Endothelial cell of umbilical vein (primary cell): Measurements from ENCODE around the gene SLC30A3. TPM values are rescaled to one million over a fixed set of nuclear protein-coding genes. Genes with fewer than 3 reads are reported as not detected.

Experiments used
- BruUV-seq: library from RNA; stranded (reverse); fragments of 400-500 nt; replicated peaks from 2 replicates; lab custom pipeline; 2021; lab: Mats Ljungman, UMichigan
- CTCF ChIA-PET: fragments of 300-600, 350-600 bp; sonication (Branson Sonifier 250); formaldehyde crosslinking; loops from one replicate; lab custom pipeline; 2021; ENCODE audit warnings: antibody characterized with exemption, inconsistent platforms; lab: Charles Lee
- POLR2A ChIA-PET: fragments of 300-600, 350-600 bp; sonication (Branson Sonifier 250); formaldehyde crosslinking; loops from one replicate; lab custom pipeline; 2021; ENCODE audit warnings: antibody characterized with exemption, inconsistent platforms; lab: Charles Lee
- DNase-seq: peaks from one replicate; pipeline ENCODE4 v3.0.0-alpha.2; 2011; ENCODE audit warnings: low read depth, low spot score
- FAIRE-seq: peaks from 2 replicates; lab custom pipeline; 2011; peaks lifted over from hg19 to GRCh38; lab: Jason Lieb, UNC
- H2AFZ ChIP-seq: 2 replicates; pipeline ENCODE4 v1.6.0; 2012; ENCODE audit warnings: low read depth, low read length, control low read depth, inconsistent platforms
- H3K27ac ChIP-seq: 2 replicates; pipeline ENCODE4 v1.5.1; 2011; ENCODE audit warnings: low read depth, mild to moderate bottlenecking, control low read depth, low read length, moderate library complexity; ENCODE audit not compliant: insufficient read depth
- H3K27me3 ChIP-seq, 2 experiments: 2 replicates each; pipeline versions ENCODE4 v1.6.0 to v1.6.1; 2011; ENCODE audit warnings: low read length in 2 of 2, mixed read lengths in 1 of 2; ENCODE audit not compliant: control insufficient read depth in 2 of 2, insufficient read depth in 2 of 2
- H3K36me3 ChIP-seq, 2 experiments: 2 replicates in 1 of 2; 3 replicates in 1 of 2; pipeline ENCODE4 v1.5.1; 2011; ENCODE audit warnings: low read length in 2 of 2, mild to moderate bottlenecking in 1 of 2, moderate library complexity in 1 of 2; ENCODE audit not compliant: control insufficient read depth in 2 of 2, insufficient read depth in 2 of 2; ENCODE audit errors: extremely low read depth in 1 of 2
- H3K4me1 ChIP-seq: 3 replicates; pipeline ENCODE4 v1.5.1; 2011; ENCODE audit warnings: mild to moderate bottlenecking, low read length; ENCODE audit not compliant: control insufficient read depth, insufficient read depth; ENCODE audit errors: extremely low read depth
- H3K4me2 ChIP-seq: 2 replicates; pipeline ENCODE4 v1.6.1; 2011; ENCODE audit warnings: low read length, control low read depth, mixed read lengths; ENCODE audit not compliant: insufficient read depth
- H3K4me3 ChIP-seq, 3 experiments: fragments of 200-600 bp in 1 of 3; sonication (generic), shearing (Covaris generic) in 1 of 3; replicated peaks in 1 of 3; 2 replicates each; pipeline ENCODE4 v1.5.1; 2011 to 2016; ENCODE audit warnings: control low read depth in 3 of 3, low read length in 3 of 3, mild to moderate bottlenecking in 2 of 3, inconsistent platforms in 1 of 3, low read depth in 1 of 3, moderate library complexity in 1 of 3; ENCODE audit not compliant: insufficient read depth in 1 of 3
- H3K79me2 ChIP-seq: 2 replicates; pipeline ENCODE4 v1.6.0; 2012; ENCODE audit warnings: low read length, inconsistent platforms; ENCODE audit not compliant: control insufficient read depth, insufficient read depth
- H3K9ac ChIP-seq: replicated peaks from 2 replicates; pipeline ENCODE3; 2011; ENCODE audit warnings: low read length, control low read depth; ENCODE audit not compliant: insufficient read depth; ENCODE audit errors: extremely low read depth
- H3K9me1 ChIP-seq: replicated peaks from 3 replicates; pipeline ENCODE4 v1.6.0; 2011; ENCODE audit warnings: mild to moderate bottlenecking, low read length; ENCODE audit not compliant: control insufficient read depth, insufficient read depth; ENCODE audit errors: extremely low read depth
- H3K9me3 ChIP-seq: replicated peaks from 2 replicates; pipeline ENCODE4 v1.5.1; 2012; ENCODE audit warnings: low read length, inconsistent platforms; ENCODE audit not compliant: control insufficient read depth, insufficient read depth
- H4K20me1 ChIP-seq: replicated peaks from 2 replicates; pipeline ENCODE3; 2011; ENCODE audit warnings: mild to moderate bottlenecking, low read length; ENCODE audit not compliant: control insufficient read depth, insufficient read depth; ENCODE audit errors: extremely low read depth
- CTCF ChIP-seq, 2 donors: IDR thresholded peaks; 1 replicate in 1 of 2; 2 replicates in 1 of 2; pipeline ENCODE4 v1.5.1; 2011; ENCODE audit warnings: low read length in 2 of 2, mild to moderate bottlenecking in 2 of 2, moderate library complexity in 2 of 2, control low read depth in 1 of 2, inconsistent platforms in 1 of 2, low read depth in 1 of 2; ENCODE audit not compliant: insufficient read depth in 1 of 2; ENCODE audit errors: extremely low read depth in 1 of 2
- EZH2 ChIP-seq: IDR thresholded peaks from 2 replicates; pipeline ENCODE4 v1.6.1; 2012; ENCODE audit warnings: borderline replicate concordance, low read depth, mild to moderate bottlenecking, moderate library complexity, low read length, inconsistent platforms; ENCODE audit not compliant: severe bottlenecking
- FOS ChIP-seq: IDR thresholded peaks from 2 replicates; pipeline ENCODE4 v1.6.1; 2011; ENCODE audit warnings: mild to moderate bottlenecking, low read length, moderate library complexity, borderline replicate concordance; ENCODE audit not compliant: insufficient read depth
- GATA2 ChIP-seq: IDR thresholded peaks from 2 replicates; pipeline ENCODE4 v1.7.0; 2011; ENCODE audit warnings: low read depth, mild to moderate bottlenecking, moderate library complexity, mixed read lengths, low read length; ENCODE audit not compliant: insufficient read length, insufficient read depth
- JUN ChIP-seq: IDR thresholded peaks from 2 replicates; pipeline ENCODE4 v1.6.1; 2011; ENCODE audit warnings: borderline replicate concordance, low read depth; ENCODE audit not compliant: insufficient read length, insufficient read depth
- MYC ChIP-seq: IDR thresholded peaks from one replicate; pipeline ENCODE4 v1.6.1; 2011; ENCODE audit warnings: mild to moderate bottlenecking, low read depth, low read length
- POLR2A ChIP-seq: IDR thresholded peaks from 2 replicates; pipeline ENCODE4 v1.6.1; 2012; ENCODE audit warnings: low read depth, mild to moderate bottlenecking, control low read depth, low read length
- POLR2AphosphoS5 ChIP-seq: IDR thresholded peaks from 2 replicates; pipeline ENCODE4 v1.6.1; 2012; ENCODE audit warnings: low read depth, mild to moderate bottlenecking, control low read depth, low read length, moderate library complexity; ENCODE audit not compliant: insufficient read depth
- dilution Hi-C: fragments of 300-500 bp; cut with MboI; formaldehyde crosslinking; loops from one replicate; pipeline ENCODE4 v1.15.0; 2019; ENCODE audit warnings: low sequenced_read_pairs; ENCODE audit not compliant: extremely low pct_ligation_motif_present
- intact Hi-C: fragments of 100-400 bp; cut with micrococcal nuclease; formaldehyde crosslinking; loops from one replicate; pipeline ENCODE4 v1.10.0; 2022
- polyA plus RNA-seq, 4 experiments: library from polyadenylated mRNA; depleted of rRNA in 3 of 4; stranded (reverse) in 3 of 4; unstranded in 1 of 4; fragments of >200 nt; gene quantifications; 2 replicates each; pipeline versions ENCODE4 v1.2.1 to v1.2.3, GENCODE V29; 2011 to 2012; ENCODE audit warnings: missing spikeins in 1 of 4
- total RNA-seq: library from RNA; stranded (reverse); gene quantifications from 2 replicates; pipeline ENCODE4 v1.2.3, GENCODE V29; 2021
- TF ChIP-seq, protein P1 (sequence below): IDR thresholded peaks from 2 replicates; pipeline ENCODE4 v1.6.1; 2011; ENCODE audit not compliant: insufficient read depth, insufficient read length

Gene SLC30A3
- total and polyA plus RNA-seq, 2 donors (not counting 3 experiments of a cell fraction or from before 2014, with no cell fraction given) = 16.7 to 63.9 TPM

DNA sequence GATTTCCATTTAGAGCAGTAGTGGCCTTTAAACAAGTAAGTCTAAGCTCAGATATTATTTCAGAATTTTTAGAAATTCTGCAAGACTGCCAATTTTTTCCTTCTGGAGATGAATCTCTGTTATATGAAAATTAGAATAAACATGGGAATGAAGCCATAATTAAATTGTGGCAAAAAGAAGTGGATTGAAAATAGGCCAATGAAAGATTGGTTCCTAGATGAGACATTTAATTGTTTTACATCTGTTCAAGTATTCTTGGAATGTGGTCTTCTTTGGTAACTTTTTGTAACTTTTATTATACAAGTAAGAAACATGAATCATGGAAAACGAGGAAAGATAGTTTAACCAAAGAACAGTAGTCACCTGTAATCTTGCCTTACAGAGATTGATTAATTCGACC lies 35.3 kb downstream of the SLC30A3 start:
- Histone ChIP-seq H3K4me2 (no peak overlapping the region), H3K27ac (no peak overlapping the region), H3K4me1 (no peaks in the 10 kb centered on the region), H3K9ac (no peak overlapping the region), H3K9me1 (no peaks in the 10 kb centered on the region), H4K20me1 (no peaks in the 10 kb centered on the region), H3K79me2 (no peaks in the 10 kb centered on the region), H2AFZ (no peak overlapping the region), H3K4me3 (no peak overlapping the region), H3K36me3 (peaks cover 34 to 46% of the 10 kb centered on the region in 2 experiments), H3K27me3 (no peaks in the 10 kb centered on the region), H3K9me3 (no peaks in the 10 kb centered on the region)
- POLR2A ChIA-PET = no interaction called here
- CTCF ChIA-PET = interaction anchor here (1.4 to 1.9 kb wide), 2 partner anchors 8 to 52 kb away, joined by 4 to 7 read pairs; no protein-coding TSS in a partner anchor
- TF ChIP-seq MYC (no peak), GATA2 (no peak), POLR2AphosphoS5 (no peak), JUN (no peak), POLR2A (no peak), EZH2 (no peak), CTCF (IDR thresholded peaks at IDR 0.05; ENCODE audit: extremely low read depth in 1 of 2, insufficient read depth in 1 of 2, low read depth in 1 of 2, low read length in 2 of 2) (no peak), FOS (no peak)
- TF ChIP-seq, protein P1, sequence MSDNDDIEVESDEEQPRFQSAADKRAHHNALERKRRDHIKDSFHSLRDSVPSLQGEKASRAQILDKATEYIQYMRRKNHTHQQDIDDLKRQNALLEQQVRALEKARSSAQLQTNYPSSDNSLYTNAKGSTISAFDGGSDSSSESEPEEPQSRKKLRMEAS = no peak
- no peak for DNase-seq
- FAIRE-seq = no peak
- intact Hi-C loops (no loop called here), dilution Hi-C loops (no loop called here)
- BruUV-seq = no TSS peak
